ENCODE results near the gene C7.

C7 gene

DNA sequence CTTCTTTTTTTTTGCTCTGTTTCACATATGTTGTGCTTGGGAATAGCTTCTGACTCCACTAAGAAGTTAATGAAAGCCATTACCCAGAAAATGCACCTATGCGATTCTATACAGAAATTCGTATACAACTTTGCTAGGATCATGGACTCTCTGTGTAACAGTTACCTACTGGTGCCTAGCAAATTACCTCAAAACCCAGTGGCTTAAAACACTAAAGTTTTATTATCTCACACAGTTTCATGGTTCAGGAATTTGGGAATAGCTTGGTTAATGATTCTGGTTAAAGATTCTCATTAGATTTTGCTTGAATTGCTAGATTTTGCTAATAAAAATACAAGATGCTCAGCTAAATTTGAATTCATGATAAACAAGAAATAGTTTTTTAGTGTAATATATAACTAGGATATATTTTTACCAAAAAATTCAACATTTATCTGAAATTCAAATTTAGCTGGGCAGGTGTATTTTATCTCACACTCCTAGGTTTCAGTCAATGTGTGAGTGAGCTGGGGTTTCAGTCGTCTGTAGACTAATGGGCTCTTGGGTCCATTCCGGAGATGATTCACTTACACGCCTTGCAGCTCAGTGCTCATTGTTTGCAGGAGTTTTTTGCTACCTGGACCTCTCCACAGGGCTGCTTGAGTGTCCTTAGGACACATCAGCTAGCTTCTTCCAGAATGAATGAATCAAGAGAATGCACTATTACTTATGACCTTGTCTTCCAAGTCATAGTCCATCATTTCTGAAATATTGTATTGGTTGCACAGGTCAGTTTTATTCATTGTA, 86.7 kb downstream of the C7 start:
- ChIA-PET POLR2A (no interaction called here), CTCF (no interaction called here)
- TF ChIP-seq, protein P1, sequence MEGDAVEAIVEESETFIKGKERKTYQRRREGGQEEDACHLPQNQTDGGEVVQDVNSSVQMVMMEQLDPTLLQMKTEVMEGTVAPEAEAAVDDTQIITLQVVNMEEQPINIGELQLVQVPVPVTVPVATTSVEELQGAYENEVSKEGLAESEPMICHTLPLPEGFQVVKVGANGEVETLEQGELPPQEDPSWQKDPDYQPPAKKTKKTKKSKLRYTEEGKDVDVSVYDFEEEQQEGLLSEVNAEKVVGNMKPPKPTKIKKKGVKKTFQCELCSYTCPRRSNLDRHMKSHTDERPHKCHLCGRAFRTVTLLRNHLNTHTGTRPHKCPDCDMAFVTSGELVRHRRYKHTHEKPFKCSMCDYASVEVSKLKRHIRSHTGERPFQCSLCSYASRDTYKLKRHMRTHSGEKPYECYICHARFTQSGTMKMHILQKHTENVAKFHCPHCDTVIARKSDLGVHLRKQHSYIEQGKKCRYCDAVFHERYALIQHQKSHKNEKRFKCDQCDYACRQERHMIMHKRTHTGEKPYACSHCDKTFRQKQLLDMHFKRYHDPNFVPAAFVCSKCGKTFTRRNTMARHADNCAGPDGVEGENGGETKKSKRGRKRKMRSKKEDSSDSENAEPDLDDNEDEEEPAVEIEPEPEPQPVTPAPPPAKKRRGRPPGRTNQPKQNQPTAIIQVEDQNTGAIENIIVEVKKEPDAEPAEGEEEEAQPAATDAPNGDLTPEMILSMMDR (IDR thresholded peaks at IDR 0.05; ENCODE audit: control extremely low read depth, extremely low read depth, low read depth, missing control alignments): no peak
- no peak for DNase-seq (ENCODE audit: extremely low spot score)

DNA sequence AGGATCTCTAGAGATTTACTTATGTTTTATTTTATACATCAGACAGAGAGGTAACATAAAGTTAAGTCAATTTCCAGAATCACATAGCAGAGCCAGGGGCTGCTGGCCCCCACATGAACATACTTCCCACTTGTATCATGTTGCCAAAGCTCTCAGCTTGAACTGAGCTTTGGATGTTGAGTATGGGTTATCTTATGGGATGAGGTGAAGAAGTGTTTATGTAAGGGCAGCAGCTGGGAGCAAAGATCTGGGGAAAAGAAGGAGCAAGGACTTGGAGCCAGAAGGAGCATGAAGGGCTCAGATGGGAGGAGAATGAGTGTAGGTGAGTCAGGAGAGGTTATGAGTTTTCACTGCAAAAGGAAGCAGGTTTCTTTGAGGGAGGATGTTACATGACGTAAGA, 89.8 kb downstream of the C7 start:
- CTCF ChIA-PET: no interaction called here
- TF ChIP-seq, protein P1 (IDR thresholded peaks at IDR 0.05; ENCODE audit: control extremely low read depth, extremely low read depth, low read depth, missing control alignments): no peak

DNA sequence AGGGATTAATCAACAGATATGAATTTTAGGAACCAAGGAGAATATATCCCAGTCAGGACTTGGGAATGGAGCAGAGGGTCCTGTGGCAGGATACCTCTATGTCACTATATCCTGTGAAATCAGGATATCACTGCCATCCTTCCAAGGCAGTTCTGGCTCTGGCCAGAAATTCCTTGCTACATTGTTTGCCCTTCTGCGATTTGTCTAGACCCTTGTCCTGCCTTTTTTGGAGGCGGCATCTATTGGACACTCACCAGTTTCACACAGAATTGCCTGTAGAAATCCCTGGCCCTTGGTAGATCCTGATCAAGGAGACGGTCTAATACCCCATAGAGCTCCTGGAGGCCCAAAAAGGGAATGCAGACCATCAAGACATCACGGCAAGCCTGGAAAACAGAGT, 90.7 kb downstream of the C7 start:
- ChIA-PET POLR2A (no interaction called here), CTCF (no interaction called here)
- no peak for DNase-seq (ENCODE audit: extremely low spot score)
- TF ChIP-seq, protein P1 (IDR thresholded peaks at IDR 0.05; ENCODE audit: control extremely low read depth, extremely low read depth, low read depth, missing control alignments): no peak

More for the DNA sequence above, 89.8 kb downstream of the C7 start:
- no peak for DNase-seq (ENCODE audit: extremely low spot score)
- POLR2A ChIA-PET: no interaction called here

DNA sequence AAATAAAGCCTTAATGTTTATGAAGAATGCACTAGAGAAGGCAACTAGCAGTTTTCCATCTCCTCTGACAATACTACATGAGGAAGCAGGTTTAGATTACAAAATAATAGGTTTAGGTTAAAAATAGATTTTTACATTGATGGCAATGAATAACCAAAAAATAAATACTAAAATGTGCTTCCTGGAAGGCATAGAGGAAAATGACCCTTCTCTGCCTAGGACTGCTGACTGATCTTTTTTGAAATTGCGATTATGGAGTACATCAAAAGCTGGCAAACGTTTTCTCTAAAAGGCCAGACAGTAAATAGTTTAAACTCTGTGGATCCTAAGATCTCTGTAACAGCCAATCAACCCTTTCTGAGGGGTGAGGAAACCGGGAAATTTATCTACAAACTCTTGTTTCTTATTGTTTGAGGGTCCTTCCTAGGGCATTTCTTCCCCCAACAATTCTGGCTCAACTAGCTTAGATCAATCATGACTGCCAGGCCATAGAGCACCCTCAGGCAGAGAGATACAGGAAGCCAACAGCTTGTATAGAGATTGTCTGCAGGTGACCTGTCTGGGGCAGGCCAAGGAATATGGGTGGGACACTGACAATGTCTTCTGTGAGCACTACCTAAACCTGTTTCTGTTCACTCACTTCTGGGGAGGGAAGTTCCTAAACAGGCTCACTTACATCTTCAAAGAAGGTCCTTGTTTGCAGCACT, 94.5 kb downstream of the C7 start:
- DNase-seq (ENCODE audit: extremely low spot score): no peak
- ChIA-PET POLR2A (no interaction called here), CTCF (no interaction called here)
- TF ChIP-seq, protein P1 (IDR thresholded peaks at IDR 0.05; ENCODE audit: control extremely low read depth, extremely low read depth, low read depth, missing control alignments): no peak

DNA sequence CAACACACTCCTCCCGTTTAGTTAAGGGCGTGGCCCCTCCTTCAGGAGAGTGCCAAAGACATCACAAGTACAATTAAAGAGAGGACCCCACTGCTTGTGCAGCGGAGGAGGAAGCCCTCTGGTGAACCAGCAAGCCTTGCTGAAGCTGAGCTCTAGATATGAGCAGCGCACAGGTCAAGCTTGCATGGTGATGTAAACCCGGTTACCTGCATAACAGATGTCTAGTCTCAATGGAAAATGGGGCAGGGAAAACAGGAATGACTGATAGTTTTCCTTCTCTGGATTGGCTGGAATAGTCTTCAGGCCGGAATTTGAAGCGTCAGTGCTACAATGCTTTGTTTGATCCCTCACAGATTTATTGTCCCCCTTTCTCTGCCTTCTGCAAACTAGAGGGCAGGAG, 95.6 kb downstream of the C7 start:
- ChIA-PET CTCF (interaction anchor here (1.7 kb wide), 1 partner anchor 60 kb away, joined by 3 read pairs; no protein-coding TSS in a partner anchor), POLR2A (no interaction called here)
- TF ChIP-seq, protein P1 (IDR thresholded peaks at IDR 0.05; ENCODE audit: control extremely low read depth, extremely low read depth, low read depth, missing control alignments): no peak
- no peak for DNase-seq (ENCODE audit: extremely low spot score)

DNA sequence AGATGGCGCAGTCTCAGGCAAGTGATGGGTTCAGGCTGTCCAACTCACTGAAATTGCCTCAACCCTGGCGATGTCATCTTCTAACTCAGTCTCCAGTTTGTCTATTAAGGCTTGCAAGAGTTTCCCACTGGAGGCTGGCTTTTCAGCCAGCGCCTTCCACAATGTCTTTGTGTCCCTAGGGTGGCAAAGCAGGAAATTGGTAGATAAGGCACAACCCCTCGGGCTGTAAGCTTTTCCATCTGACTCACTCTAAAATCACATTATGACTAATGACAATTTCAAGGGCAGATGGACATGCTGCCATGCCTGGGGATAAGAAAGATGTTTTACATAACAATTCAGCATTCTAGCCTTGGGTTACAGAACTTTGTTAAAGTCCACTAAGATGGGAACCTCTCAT, 99.9 kb downstream of the C7 start:
- DNase-seq (ENCODE audit: extremely low spot score): no peak
- POLR2A ChIA-PET: no interaction called here
- CTCF ChIA-PET: no interaction called here
- TF ChIP-seq, protein P1 (IDR thresholded peaks at IDR 0.05; ENCODE audit: control extremely low read depth, extremely low read depth, low read depth, missing control alignments): no peak
